ENCODE measurements around the gene ZNF646. TPM values are rescaled to one million over a fixed set of nuclear protein-coding genes. Genes with fewer than 3 reads are reported as not detected.

ZNF646 gene
- total and polyA plus RNA-seq, 4 donors: 0.89 to 9.6 (median 4.0) TPM

GRCh38 chr16:31036691-31037090, 37.5 kb upstream of the ZNF646 start:
- Histone ChIP-seq H3K9me3 (ENCODE audit: control insufficient read depth in 4 of 4, low read length in 3 of 4) (no peaks in the 10 kb centered on the region), H3K27ac (ENCODE audit: low read depth in 1 of 2, low read length in 2 of 2) (no peak overlapping the region), H3K4me3 (ENCODE audit: low read depth in 1 of 3, low read length in 3 of 3) (no peak overlapping the region), H3K27me3 (ENCODE audit: control insufficient read depth in 4 of 4, insufficient read depth in 4 of 4, low read length in 3 of 4) (no peaks in the 10 kb centered on the region), H3K36me3 (ENCODE audit: control insufficient read depth in 4 of 4, insufficient read depth in 3 of 4, low read depth in 1 of 4, low read length in 3 of 4) (peaks cover 19 to 38% (median 28%) of the 10 kb centered on the region in 4 donors), H3K9ac (ENCODE audit: low read depth in 1 of 2, low read length in 2 of 2) (no peak overlapping the region), H3K4me1 (ENCODE audit: control insufficient read depth in 4 of 4, insufficient read depth in 4 of 4, low read length in 3 of 4) (peaks cover 4 to 13% (median 7%) of the 10 kb centered on the region in 4 donors)
- no peak for TF ChIP-seq FOXA2 (IDR thresholded peaks at IDR 0.05)
- no peak for TF ChIP-seq SP1 (IDR thresholded peaks at IDR 0.05)
- TF ChIP-seq MAX (IDR thresholded peaks at IDR 0.05): no peak
- TF ChIP-seq GABPA (IDR thresholded peaks at IDR 0.05 in 1 of 2, conservative IDR thresholded peaks at IDR 0.05 in 1 of 2): no peak
- TF ChIP-seq HNF4A (conservative IDR thresholded peaks at IDR 0.05): no peak
- no peak for TF ChIP-seq ZBTB33 (IDR thresholded peaks at IDR 0.05)
- DNase-seq (ENCODE audit: low spot score): no peak
- whole genome bisulfite sequencing: 75% methylated on average over 2 of the region's 2 CpGs

- H3K9me3 ChIP-seq (ENCODE audit: control insufficient read depth in 4 of 4, low read length in 3 of 4): no peaks in the 10 kb centered on the region
- no peak for TF ChIP-seq HNF4A (conservative IDR thresholded peaks at IDR 0.05)
- TF ChIP-seq FOXA2 (IDR thresholded peaks at IDR 0.05): no peak
- no peak for TF ChIP-seq REST (IDR thresholded peaks at IDR 0.05)
- no peak for TF ChIP-seq HNF4G (IDR thresholded peaks at IDR 0.05)
- no peak for TF ChIP-seq MAX (IDR thresholded peaks at IDR 0.05)
- TF ChIP-seq GABPA (IDR thresholded peaks at IDR 0.05 in 1 of 2, conservative IDR thresholded peaks at IDR 0.05 in 1 of 2): no peak
- TF ChIP-seq FOXA1 (IDR thresholded peaks at IDR 0.05): no peak
- no peak for TF ChIP-seq CTCF (IDR thresholded peaks at IDR 0.05; ENCODE audit: low read depth, low read length, missing input control)
- TF ChIP-seq ZBTB33 (IDR thresholded peaks at IDR 0.05): no peak
- no peak for TF ChIP-seq ATF3 (IDR thresholded peaks at IDR 0.05)
- no peak for TF ChIP-seq RAD21 (IDR thresholded peaks at IDR 0.05)
- TF ChIP-seq JUND (IDR thresholded peaks at IDR 0.05): no peak
- no peak for TF ChIP-seq NR2F2 (IDR thresholded peaks at IDR 0.05)
- no peak for TF ChIP-seq YY1 (IDR thresholded peaks at IDR 0.05)
Measured at GRCh38 chr16:31038993-31039392, 35.2 kb upstream of the ZNF646 start.

More at GRCh38 chr16:31038993-31039392, 35.2 kb upstream of the ZNF646 start:
- Histone ChIP-seq H3K4me1 (ENCODE audit: control insufficient read depth in 4 of 4, insufficient read depth in 4 of 4, low read length in 3 of 4) (peaks cover 4 to 13% (median 6%) of the 10 kb centered on the region in 4 donors), H3K36me3 (ENCODE audit: control insufficient read depth in 4 of 4, insufficient read depth in 3 of 4, low read depth in 1 of 4, low read length in 3 of 4) (peaks cover 22 to 50% (median 33%) of the 10 kb centered on the region in 4 donors), H3K9ac (ENCODE audit: low read depth in 1 of 2, low read length in 2 of 2) (no peak overlapping the region), H3K4me3 (ENCODE audit: low read depth in 1 of 3, low read length in 3 of 3) (no peak overlapping the region), H3K27me3 (ENCODE audit: control insufficient read depth in 4 of 4, insufficient read depth in 4 of 4, low read length in 3 of 4) (no peaks in the 10 kb centered on the region), H3K27ac (ENCODE audit: low read depth in 1 of 2, low read length in 2 of 2) (no peak overlapping the region)
- 96% methylated on average over 2 of the region's 2 CpGs for WGBS
- DNase-seq (ENCODE audit: low spot score): no peak

Data from liver (tissue), 9 donors.